ENCODE measurements around the gene PLIN4. TPM values are rescaled to one million over a fixed set of nuclear protein-coding genes. Genes with fewer than 3 reads are reported as not detected.

The PLIN4 gene
- total RNA-seq, 1 donor from 2014 or later = not detected

DNA sequence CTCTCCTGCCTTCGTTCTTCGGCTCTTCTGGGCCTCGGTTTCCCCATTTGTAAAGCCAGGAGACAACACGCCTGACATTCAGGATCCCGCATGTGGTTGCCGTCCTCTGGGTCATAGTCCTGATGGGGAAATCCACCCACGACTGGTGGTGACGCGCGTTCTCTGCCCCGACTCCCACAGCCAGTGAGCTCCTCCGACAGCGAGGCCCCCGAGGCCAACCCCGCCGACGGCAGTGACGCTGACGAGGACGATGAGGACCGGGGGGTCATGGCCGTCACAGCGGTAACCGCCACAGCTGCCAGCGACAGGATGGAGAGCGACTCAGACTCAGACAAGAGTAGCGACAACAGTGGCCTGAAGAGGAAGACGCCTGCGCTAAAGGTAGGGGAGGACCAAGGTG, 29.8 kb downstream of the PLIN4 start:
- H3K27ac Mint-ChIP-seq (ENCODE audit: unreplicated experiment) = no peak overlapping the region
- no peak for DNase-seq (ENCODE audit: extremely low spot score, unreplicated experiment)
- no peaks in the 10 kb centered on the region for H3K4me1 Mint-ChIP-seq (ENCODE audit: unreplicated experiment)
- H3K36me3 Mint-ChIP-seq (ENCODE audit: unreplicated experiment) = peaks cover 24% of the 10 kb centered on the region
- H3K4me3 Mint-ChIP-seq (ENCODE audit: unreplicated experiment) = no peak overlapping the region
- H3K27me3 Mint-ChIP-seq (ENCODE audit: unreplicated experiment) = no peaks in the 10 kb centered on the region
- TF ChIP-seq, protein P1, sequence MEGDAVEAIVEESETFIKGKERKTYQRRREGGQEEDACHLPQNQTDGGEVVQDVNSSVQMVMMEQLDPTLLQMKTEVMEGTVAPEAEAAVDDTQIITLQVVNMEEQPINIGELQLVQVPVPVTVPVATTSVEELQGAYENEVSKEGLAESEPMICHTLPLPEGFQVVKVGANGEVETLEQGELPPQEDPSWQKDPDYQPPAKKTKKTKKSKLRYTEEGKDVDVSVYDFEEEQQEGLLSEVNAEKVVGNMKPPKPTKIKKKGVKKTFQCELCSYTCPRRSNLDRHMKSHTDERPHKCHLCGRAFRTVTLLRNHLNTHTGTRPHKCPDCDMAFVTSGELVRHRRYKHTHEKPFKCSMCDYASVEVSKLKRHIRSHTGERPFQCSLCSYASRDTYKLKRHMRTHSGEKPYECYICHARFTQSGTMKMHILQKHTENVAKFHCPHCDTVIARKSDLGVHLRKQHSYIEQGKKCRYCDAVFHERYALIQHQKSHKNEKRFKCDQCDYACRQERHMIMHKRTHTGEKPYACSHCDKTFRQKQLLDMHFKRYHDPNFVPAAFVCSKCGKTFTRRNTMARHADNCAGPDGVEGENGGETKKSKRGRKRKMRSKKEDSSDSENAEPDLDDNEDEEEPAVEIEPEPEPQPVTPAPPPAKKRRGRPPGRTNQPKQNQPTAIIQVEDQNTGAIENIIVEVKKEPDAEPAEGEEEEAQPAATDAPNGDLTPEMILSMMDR (IDR thresholded peaks at IDR 0.05) = no peak
- H3K9me3 Mint-ChIP-seq (ENCODE audit: unreplicated experiment) = no peaks in the 10 kb centered on the region

DNA sequence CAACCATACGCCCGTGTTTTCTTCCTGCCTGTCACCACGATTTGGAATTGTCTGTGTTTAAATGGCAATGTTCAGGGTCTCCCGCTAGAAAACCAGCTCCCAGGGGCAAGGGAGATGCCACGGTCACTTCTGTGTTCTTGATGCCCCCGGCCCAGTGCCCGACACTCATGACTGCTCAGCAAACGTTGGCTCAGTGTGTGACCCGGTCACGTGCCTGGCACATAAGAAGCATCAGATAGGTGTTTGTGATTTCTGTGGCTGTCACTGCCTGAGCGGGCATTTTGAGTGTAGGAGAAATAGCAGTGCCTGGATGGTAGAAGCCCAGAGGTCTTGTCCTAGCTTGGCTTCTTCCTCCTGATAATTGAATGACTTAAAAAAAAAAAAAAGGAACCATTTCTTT, 30.7 kb downstream of the PLIN4 start:
- peaks cover 26% of the 10 kb centered on the region for H3K36me3 Mint-ChIP-seq (ENCODE audit: unreplicated experiment)
- TF ChIP-seq, protein P1 (IDR thresholded peaks at IDR 0.05) = no peak
- no peak overlapping the region for H3K4me3 Mint-ChIP-seq (ENCODE audit: unreplicated experiment)
- DNase-seq (ENCODE audit: extremely low spot score, unreplicated experiment) = no peak
- no peaks in the 10 kb centered on the region for H3K27me3 Mint-ChIP-seq (ENCODE audit: unreplicated experiment)
- H3K9me3 Mint-ChIP-seq (ENCODE audit: unreplicated experiment) = no peaks in the 10 kb centered on the region
- no peak overlapping the region for H3K27ac Mint-ChIP-seq (ENCODE audit: unreplicated experiment)
- no peaks in the 10 kb centered on the region for H3K4me1 Mint-ChIP-seq (ENCODE audit: unreplicated experiment)

DNA sequence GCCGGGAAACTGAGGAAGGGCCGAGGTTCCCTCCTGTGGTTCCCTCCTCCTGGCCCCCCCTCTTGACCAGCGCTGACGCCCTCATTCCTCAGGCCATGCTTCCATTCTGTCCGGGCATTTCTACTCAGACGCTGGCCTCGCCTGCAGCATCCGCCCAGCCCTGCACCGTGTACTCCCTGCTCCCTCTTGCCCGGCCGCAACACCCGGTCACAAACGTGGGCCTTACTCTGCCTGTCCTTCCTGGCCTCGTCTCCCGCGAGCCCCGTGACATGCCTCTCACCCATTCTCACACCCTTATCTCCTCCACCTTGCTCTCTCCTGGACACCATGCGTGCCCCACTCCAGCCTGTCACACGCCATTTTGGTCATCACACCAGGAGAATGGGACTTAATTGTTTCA, 34.9 kb downstream of the PLIN4 start:
- TF ChIP-seq, protein P1 (IDR thresholded peaks at IDR 0.05) = no peak
- Mint-ChIP-seq H3K27ac (ENCODE audit: unreplicated experiment) (no peak overlapping the region), H3K9me3 (ENCODE audit: unreplicated experiment) (no peaks in the 10 kb centered on the region), H3K4me1 (ENCODE audit: unreplicated experiment) (no peaks in the 10 kb centered on the region), H3K4me3 (ENCODE audit: unreplicated experiment) (no peak overlapping the region), H3K36me3 (ENCODE audit: unreplicated experiment) (peaks cover 18% of the 10 kb centered on the region), H3K27me3 (ENCODE audit: unreplicated experiment) (no peaks in the 10 kb centered on the region)
- no peak for DNase-seq (ENCODE audit: extremely low spot score, unreplicated experiment)

DNA sequence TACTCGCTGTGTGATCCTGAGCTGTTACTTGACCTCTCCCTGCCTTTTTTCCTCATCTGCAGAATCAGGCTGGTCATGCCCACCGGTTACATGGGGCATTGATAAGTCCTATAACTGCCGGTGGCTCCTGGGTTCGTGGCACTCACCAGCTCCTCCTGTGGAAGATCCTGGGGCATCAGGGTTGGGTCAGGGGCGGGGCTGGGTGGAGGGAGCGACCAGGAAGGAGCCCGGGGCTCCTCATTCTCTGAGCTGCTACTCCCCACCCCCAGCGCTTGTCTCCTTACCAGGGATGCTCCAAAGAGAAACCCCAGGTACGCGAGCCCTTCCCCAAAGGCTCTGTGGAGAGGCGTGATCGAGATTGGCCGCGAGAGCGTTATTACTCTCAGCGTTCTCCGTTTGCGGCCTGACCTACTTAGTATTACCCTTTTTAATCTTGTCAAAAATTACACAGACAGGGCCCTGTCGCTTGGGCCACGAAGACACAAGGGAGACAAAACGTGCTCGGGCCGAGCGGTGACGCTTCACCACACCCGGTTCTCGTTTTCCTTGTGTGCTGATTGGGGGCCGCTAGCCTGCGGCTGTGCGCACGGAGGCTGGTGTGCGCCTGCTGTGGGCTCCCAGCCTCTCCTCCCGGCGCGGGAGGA, 35.4 kb downstream of the PLIN4 start:
- Mint-ChIP-seq H3K27ac (ENCODE audit: unreplicated experiment) (no peak overlapping the region), H3K27me3 (ENCODE audit: unreplicated experiment) (no peaks in the 10 kb centered on the region), H3K4me3 (ENCODE audit: unreplicated experiment) (no peak overlapping the region), H3K36me3 (ENCODE audit: unreplicated experiment) (peaks cover 18% of the 10 kb centered on the region), H3K4me1 (ENCODE audit: unreplicated experiment) (no peaks in the 10 kb centered on the region), H3K9me3 (ENCODE audit: unreplicated experiment) (no peaks in the 10 kb centered on the region)
- no peak for DNase-seq (ENCODE audit: extremely low spot score, unreplicated experiment)
- TF ChIP-seq, protein P1 (IDR thresholded peaks at IDR 0.05) = no peak

DNA sequence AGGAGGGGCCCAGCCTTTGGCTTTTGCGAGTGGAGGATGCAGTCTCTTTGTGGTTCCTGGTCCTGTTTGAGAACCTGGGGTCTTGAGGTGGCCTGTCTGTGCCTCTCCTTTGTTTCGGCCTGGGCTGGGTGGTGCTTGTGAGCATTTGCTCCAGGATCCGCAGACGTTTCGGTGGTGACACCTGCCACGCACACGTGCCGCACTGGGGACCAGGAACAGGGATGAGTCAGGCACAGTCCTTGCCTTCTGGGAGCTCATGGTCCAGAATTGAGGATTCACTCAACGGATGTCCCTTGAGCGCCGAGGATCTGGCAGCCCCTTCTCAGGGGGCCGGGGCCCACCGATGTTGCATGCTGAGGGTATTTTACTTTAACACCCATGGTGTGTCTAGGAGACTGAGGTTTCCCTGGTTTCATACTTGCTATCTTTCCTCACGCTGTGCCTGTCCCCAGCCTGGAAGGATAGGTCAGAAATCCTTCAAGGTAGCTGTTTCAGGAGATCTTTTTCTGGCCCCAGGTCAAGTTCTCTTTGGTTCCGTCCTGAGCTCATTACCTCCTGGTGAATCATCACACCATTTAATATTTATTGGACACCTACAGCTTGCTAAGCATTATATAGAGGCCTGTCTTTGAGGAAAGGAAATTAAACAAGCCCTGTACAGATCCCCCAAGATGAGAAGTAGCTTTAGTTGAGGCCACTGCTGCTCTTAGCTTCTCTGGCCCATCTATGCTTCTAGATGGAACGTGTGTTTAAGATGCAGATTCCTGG, 41.1 kb downstream of the PLIN4 start:
- Mint-ChIP-seq H3K9me3 (ENCODE audit: unreplicated experiment) (no peaks in the 10 kb centered on the region), H3K4me1 (ENCODE audit: unreplicated experiment) (peaks cover 18% of the 10 kb centered on the region), H3K4me3 (ENCODE audit: unreplicated experiment) (no peak overlapping the region), H3K27me3 (ENCODE audit: unreplicated experiment) (no peaks in the 10 kb centered on the region), H3K27ac (ENCODE audit: unreplicated experiment) (no peak overlapping the region), H3K36me3 (ENCODE audit: unreplicated experiment) (peaks cover 15% of the 10 kb centered on the region)
- DNase-seq (ENCODE audit: extremely low spot score, unreplicated experiment) = no peak
- TF ChIP-seq, protein P1 (IDR thresholded peaks at IDR 0.05) = no peak

Data from osteocyte (in vitro differentiated cells).